GM12892 (cell line): ENCODE measurements around the gene MYLK2.

ENCODE experiments used
- POLR2A ChIP-seq: IDR thresholded peaks from 2 replicates; pipeline ENCODE4 v1.6.1; 2011; ENCODE audit warnings: low read depth, low read length, control low read depth
- POLR2AphosphoS5 ChIP-seq: IDR thresholded peaks from 2 replicates; pipeline ENCODE4 v1.6.1; 2011; ENCODE audit warnings: low read depth, low read length, control low read depth
- TAF1 ChIP-seq: IDR thresholded peaks from 2 replicates; pipeline ENCODE4 v1.6.1; 2011; ENCODE audit warnings: low read depth, mild to moderate bottlenecking, control low read depth, low read length, borderline replicate concordance

- TF ChIP-seq TAF1 (no peak), POLR2A (no peak), POLR2AphosphoS5 (no peak)
Measured at GRCh38 chr20:31833931-31834521, 14.9 kb downstream of the MYLK2 start.
